ENCODE data around the gene CLEC4F. TPM values are rescaled to one million over a fixed set of nuclear protein-coding genes. Genes with fewer than 3 reads are reported as not detected.

The CLEC4F gene
- total and polyA plus RNA-seq, 3 donors from 2014 or later = 0.31 to 2.6 (median 0.79) TPM

DNA sequence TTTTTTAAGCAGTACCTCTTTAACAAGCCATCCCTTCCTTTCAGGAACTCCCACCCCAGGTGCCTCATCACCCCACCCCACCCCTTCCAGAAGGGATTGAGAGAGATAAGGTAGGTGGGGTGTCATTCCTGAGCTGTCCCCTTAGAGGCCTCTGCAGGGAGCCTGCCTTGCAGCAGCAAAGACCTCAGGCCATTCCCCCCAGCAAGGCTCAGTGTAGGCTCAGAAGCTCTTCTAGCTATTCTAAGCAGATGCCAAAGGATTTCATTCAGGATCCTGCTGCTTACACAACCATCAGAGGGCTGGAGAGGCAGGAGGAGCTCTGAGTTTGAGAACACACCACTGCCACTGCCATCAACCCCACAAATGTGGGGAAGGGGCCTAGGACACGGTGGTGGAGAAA, 24.1 kb downstream of the CLEC4F start:
- Histone ChIP-seq H3K9me3 (no peaks in the 10 kb centered on the region), H3K4me3 (no peak overlapping the region), H3K36me3 (ENCODE audit: low read depth, missing control alignments) (no peaks in the 10 kb centered on the region), H3K4me1 (no peaks in the 10 kb centered on the region), H3K27me3 (no peaks in the 10 kb centered on the region), H3K27ac (no peak overlapping the region)
- 83 to 96% methylated on average over 1 of the region's 1 CpG for WGBS, 2 donors
- no peak for DNase-seq
- no peak for TF ChIP-seq POLR2A (IDR thresholded peaks at IDR 0.05)
- no peak for TF ChIP-seq CTCF (IDR thresholded peaks at IDR 0.05)
- intact Hi-C loops (cut with DNase I; ENCODE audit: low total_unique reads) = no loop called here

GRCh38 chr2:70795164-70795995, 25.0 kb downstream of the CLEC4F start:
- intact Hi-C loops (cut with DNase I; ENCODE audit: low total_unique reads) = no loop called here
- Histone ChIP-seq H3K27me3 (no peaks in the 10 kb centered on the region), H3K9me3 (no peaks in the 10 kb centered on the region), H3K36me3 (ENCODE audit: low read depth, missing control alignments) (no peaks in the 10 kb centered on the region), H3K4me1 (no peaks in the 10 kb centered on the region), H3K4me3 (no peak overlapping the region), H3K27ac (no peak overlapping the region)
- 72 to 79% methylated on average over 4 of the region's 4 CpGs for WGBS, 2 donors
- TF ChIP-seq POLR2A (IDR thresholded peaks at IDR 0.05) (no peak), CTCF (IDR thresholded peaks at IDR 0.05) (no peak)
- no peak for DNase-seq

GRCh38 chr2:70793450-70793849, 26.9 kb downstream of the CLEC4F start:
- no peak for DNase-seq
- Histone ChIP-seq H3K27me3 (no peaks in the 10 kb centered on the region), H3K27ac (no peak overlapping the region), H3K9me3 (no peaks in the 10 kb centered on the region), H3K36me3 (ENCODE audit: low read depth, missing control alignments) (no peaks in the 10 kb centered on the region), H3K4me1 (peaks cover 5% of the 10 kb centered on the region), H3K4me3 (no peak overlapping the region)
- intact Hi-C loops (cut with DNase I; ENCODE audit: low total_unique reads) = no loop called here
- WGBS, 2 donors = 77 to 81% methylated on average over 2 of the region's 2 CpGs
- TF ChIP-seq CTCF (IDR thresholded peaks at IDR 0.05) (no peak), POLR2A (IDR thresholded peaks at IDR 0.05) (no peak)

GRCh38 chr2:70790136-70790828, 30.1 kb downstream of the CLEC4F start, which contains the start of gene FIGLA:
Gene FIGLA, minus strand, starts transcription at chr2:70790643. Its CDS starts 5 bp downstream, at chr2:70790638.
- no peaks in the 10 kb centered on the region for H3K9me3 ChIP-seq
- peaks cover 5% of the 10 kb centered on the region for H3K4me1 ChIP-seq
- H3K27me3 ChIP-seq = no peaks in the 10 kb centered on the region
- peak within 1 kb of the TSS; percentile 20 to 24 for H3K4me3 ChIP-seq
- intact Hi-C loops (cut with DNase I; ENCODE audit: low total_unique reads) = no loop called here
- TF ChIP-seq CTCF (IDR thresholded peaks at IDR 0.05) = no peak
- no peak for TF ChIP-seq POLR2A (IDR thresholded peaks at IDR 0.05)
- DNase-seq = peak; percentile 17
- no peak within 1 kb of the TSS for H3K27ac ChIP-seq
- WGBS, 2 donors = 6 to 7% methylated on average over 33 to 59 of the region's 69 CpGs
- H3K36me3 ChIP-seq (ENCODE audit: low read depth, missing control alignments) = no peaks in the 10 kb centered on the region

Data from testis (tissue), 3 donors.